Motor neuron (in vitro differentiated cells): ENCODE measurements around the gene PTPRK. TPM values are rescaled to one million over a fixed set of nuclear protein-coding genes. Genes with fewer than 3 reads are reported as not detected.

Source experiments
- ATAC-seq, 8 experiments: fragments of 200-7000 bp; cut with Tn5 transposase; replicated peaks in 6 of 8; 2 replicates each; pipeline ENCODE4 v1.8.0; 2021; ENCODE audit warnings: mild to moderate bottlenecking in 8 of 8, moderate library complexity in 8 of 8
- H3K27ac ChIP-seq, 2 donors: fragments of 250-450 bp; sonication (Bioruptor Pico); 2 replicates each; pipeline ENCODE4 v1.9.0; 2021; ENCODE audit warnings: antibody characterized with exemption in 2 of 2, mild to moderate bottlenecking in 2 of 2, moderate library complexity in 1 of 2
- H3K4me1 ChIP-seq, 2 donors: fragments of 250-450 bp; sonication (Bioruptor Pico); replicated peaks in 1 of 2; 2 replicates each; pipeline ENCODE4 v1.6.1; 2021; ENCODE audit warnings: antibody characterized with exemption in 2 of 2, mild to moderate bottlenecking in 2 of 2, moderate library complexity in 1 of 2
- H3K4me3 ChIP-seq, 5 donors: fragments of 250-450 bp; sonication (Bioruptor Pico); 2 replicates each; pipeline ENCODE4 v1.9.0; 2021; ENCODE audit warnings: antibody characterized with exemption in 5 of 5, mild to moderate bottlenecking in 5 of 5, moderate library complexity in 4 of 5
- WGBS, 10 experiments: fragments of 450-650 bp; shearing (Covaris generic); methylation state at CpG; one replicate each; pipeline ENCODE4 v1.0.0; 2022; 5-methylcytosine and 5-hydroxymethylcytosine counted together
- in situ Hi-C, 9 experiments: fragments of 400-800 bp; cut with MboI; loops; one replicate each; pipeline ENCODE4 v1.15.0; 2021; ENCODE audit warnings: low sequenced_read_pairs in 9 of 9, low pct_unique_long_range_greater_than_20kb in 2 of 9; ENCODE audit not compliant: unreplicated experiment in 9 of 9
- total RNA-seq, 8 experiments: library from RNA; unstranded; fragments of 300-600 nt; gene quantifications; 2 replicates each; pipeline versions ENCODE4 v1.2.3 to v1.2.4, GENCODE V29; 2022

Gene PTPRK
- total RNA-seq, 8 experiments from 2014 or later = 14.4 to 93.9 (median 26.3) TPM

DNA sequence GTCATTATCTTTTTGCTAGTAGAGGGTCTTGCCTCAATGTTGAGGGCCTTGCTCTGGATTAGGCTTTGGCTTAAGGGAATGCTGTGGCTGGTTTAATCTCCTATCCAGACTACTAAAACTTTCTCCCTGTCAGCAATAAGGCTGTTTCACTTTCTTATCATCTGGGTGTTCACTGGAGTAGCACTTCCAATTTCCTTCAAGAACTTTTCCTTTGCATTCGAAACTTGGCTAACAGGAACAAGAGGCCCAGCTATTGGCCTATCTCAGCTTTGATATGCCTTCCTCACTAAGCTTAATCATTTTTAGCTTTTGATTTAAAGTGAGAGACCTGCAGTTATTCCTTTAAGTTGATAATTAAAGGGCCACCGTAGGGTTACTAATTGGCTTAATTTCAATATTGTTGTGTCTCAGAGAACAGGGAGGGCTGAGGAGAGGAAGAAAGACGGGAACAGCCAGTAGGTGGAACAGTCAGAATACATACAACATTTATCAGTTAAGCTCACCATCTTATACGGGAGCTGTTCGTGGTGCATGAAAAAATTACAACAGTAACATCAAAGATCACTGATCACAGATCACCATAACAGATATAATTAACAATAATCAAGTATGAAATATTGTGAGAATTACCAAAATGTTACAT, 186.7 kb downstream of the PTPRK start:
- no peak overlapping the region for H3K4me3 ChIP-seq
- in situ Hi-C loops = loop anchor here in 1 of 9 experiments (25.0 kb wide), 1 partner anchor 179 kb away; the partner anchor contains the start of gene PTPRK
- H3K4me1 ChIP-seq = no peaks in the 10 kb centered on the region
- H3K27ac ChIP-seq = no peak overlapping the region
- 79 to 100% (median 91%) methylated on average over 1 to 5 of the region's 5 CpGs; no CpG with 5 or more reads in 1 of the 10 experiments for WGBS, 10 experiments
- ATAC-seq = no peak

- H3K4me3 ChIP-seq = no peak overlapping the region
- H3K27ac ChIP-seq = no peak overlapping the region
- WGBS, 10 experiments = 40 to 100% (median 96%) methylated on average over 1 to 3 of the region's 3 CpGs; no CpG with 5 or more reads in 3 of the 10 experiments
- peak in 4 of 8 experiments; percentile 11 to 91 (median 80) for ATAC-seq
- in situ Hi-C loops = loop anchor here in 1 of 9 experiments (25.0 kb wide), 1 partner anchor 184 kb away; the partner anchor contains the start of gene PTPRK
- no peaks in the 10 kb centered on the region for H3K4me1 ChIP-seq
These were observed 192.5 kb downstream of the PTPRK start for GRCh38 chr6:128327890-128328289.

DNA sequence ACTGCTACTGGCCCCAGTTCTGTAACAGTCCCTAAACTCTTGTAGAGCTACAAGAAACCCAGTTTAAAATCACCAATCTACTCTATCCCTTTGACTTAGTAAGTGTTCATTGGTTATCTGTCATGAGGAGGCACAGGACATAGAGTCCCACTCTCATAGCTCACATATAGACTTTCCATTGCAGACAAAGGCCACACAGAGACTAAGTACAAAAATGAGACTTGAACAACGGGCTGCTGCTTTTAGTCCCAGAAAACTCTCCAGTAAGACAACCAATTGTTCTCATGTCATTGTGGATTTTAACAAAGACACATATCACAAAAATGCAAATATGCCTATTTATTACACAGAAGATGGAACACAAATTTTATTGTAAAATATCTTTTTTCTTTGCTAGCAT, 197.4 kb downstream of the PTPRK start:
- ATAC-seq = no peak
- WGBS, 10 experiments = 100% methylated on average over 1 of the region's 1 CpG; no CpG with 5 or more reads in 6 of the 10 experiments
- Histone ChIP-seq H3K27ac (no peak overlapping the region), H3K4me3 (no peak overlapping the region), H3K4me1 (no peaks in the 10 kb centered on the region)
- in situ Hi-C loops = no loop called here

DNA sequence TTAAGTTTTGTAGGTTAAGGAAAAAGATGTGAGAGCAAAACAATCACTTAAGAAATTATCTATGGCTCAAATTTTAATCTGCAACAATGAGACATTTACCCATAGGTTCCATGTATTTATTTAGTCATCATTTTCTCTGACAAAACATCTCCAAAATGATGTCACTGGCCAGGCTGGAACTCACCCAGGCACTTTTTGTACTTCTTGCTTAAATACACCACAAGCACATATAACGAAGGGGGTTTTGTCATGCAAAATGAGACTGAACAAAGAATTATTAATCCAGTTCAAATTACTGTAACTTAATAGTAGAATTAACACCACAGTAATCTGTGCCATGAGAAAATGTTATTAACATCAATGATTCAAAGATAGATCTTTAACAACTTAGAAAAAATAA, 200.5 kb downstream of the PTPRK start:
- in situ Hi-C loops = no loop called here
- H3K4me3 ChIP-seq = no peak overlapping the region
- 83 to 100% (median 100%) methylated on average over 1 of the region's 1 CpG; no CpG with 5 or more reads in 2 of the 10 experiments for WGBS, 10 experiments
- no peak overlapping the region for H3K27ac ChIP-seq
- no peak for ATAC-seq
- peaks cover 0 to 6% of the 10 kb centered on the region in 2 donors for H3K4me1 ChIP-seq

DNA sequence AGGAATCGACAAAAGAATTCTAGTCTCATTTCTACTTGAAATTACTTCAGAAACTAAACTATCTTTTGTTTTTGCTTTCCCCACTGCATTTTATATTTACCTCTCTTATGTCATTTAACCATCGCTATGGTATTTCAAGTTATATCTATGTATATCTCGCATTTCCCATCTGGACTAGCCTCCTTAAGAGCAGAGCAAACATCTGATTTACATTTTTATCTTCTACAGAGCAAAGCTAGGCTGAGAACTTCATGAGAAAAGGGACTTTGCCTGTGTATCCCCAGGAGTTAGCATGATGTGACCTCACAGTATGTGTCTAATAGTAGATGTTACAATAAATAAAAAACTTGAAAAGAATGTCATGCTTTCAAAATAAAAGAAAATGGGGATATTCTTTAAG, 201.2 kb downstream of the PTPRK start:
- Histone ChIP-seq H3K4me3 (no peak overlapping the region), H3K4me1 (peaks cover 0 to 6% of the 10 kb centered on the region in 2 donors), H3K27ac (no peak overlapping the region)
- in situ Hi-C loops = no loop called here
- peak in 1 of 8 experiments; percentile 91 for ATAC-seq
- 44 to 96% (median 86%) methylated on average over 2 to 3 of the region's 3 CpGs; no CpG with 5 or more reads in 1 of the 10 experiments for WGBS, 10 experiments

GRCh38 chr6:128316258-128316929, 204.0 kb downstream of the PTPRK start:
- peak in 5 of 8 experiments; percentile 70 to 80 (median 72) for ATAC-seq
- in situ Hi-C loops = no loop called here
- Histone ChIP-seq H3K27ac (no peak overlapping the region), H3K4me1 (peaks cover 0 to 6% of the 10 kb centered on the region in 2 donors), H3K4me3 (no peak overlapping the region)
- WGBS, 10 experiments = 58 to 100% (median 85%) methylated on average over 1 to 8 of the region's 8 CpGs

- in situ Hi-C loops = no loop called here
- Histone ChIP-seq H3K4me1 (peaks cover 0 to 6% of the 10 kb centered on the region in 2 donors), H3K27ac (no peak overlapping the region), H3K4me3 (no peak overlapping the region)
- no peak for ATAC-seq
These were observed 206.2 kb downstream of the PTPRK start for GRCh38 chr6:128314190-128314589.

GRCh38 chr6:128311944-128312570, 208.3 kb downstream of the PTPRK start:
- no peak overlapping the region for H3K4me3 ChIP-seq
- in situ Hi-C loops = no loop called here
- no peak overlapping the region for H3K27ac ChIP-seq
- WGBS, 10 experiments = 86 to 100% (median 100%) methylated on average over 1 to 3 of the region's 3 CpGs; no CpG with 5 or more reads in 1 of the 10 experiments
- H3K4me1 ChIP-seq = peaks cover 0 to 6% of the 10 kb centered on the region in 2 donors
- no peak for ATAC-seq

- WGBS, 10 experiments = 70 to 100% (median 92%) methylated on average over 1 to 2 of the region's 2 CpGs; no CpG with 5 or more reads in 3 of the 10 experiments
- Histone ChIP-seq H3K4me3 (no peak overlapping the region), H3K4me1 (no peaks in the 10 kb centered on the region), H3K27ac (no peak overlapping the region)
- in situ Hi-C loops = no loop called here
- no peak for ATAC-seq
These were observed 209.9 kb downstream of the PTPRK start for GRCh38 chr6:128310451-128310850.

GRCh38 chr6:128307671-128308070, 212.7 kb downstream of the PTPRK start:
- in situ Hi-C loops = no loop called here
- no peaks in the 10 kb centered on the region for H3K4me1 ChIP-seq
- no peak overlapping the region for H3K4me3 ChIP-seq
- no peak overlapping the region for H3K27ac ChIP-seq
- ATAC-seq = no peak

GRCh38 chr6:128305976-128306375, 214.4 kb downstream of the PTPRK start:
- no peak for ATAC-seq
- WGBS, 10 experiments = 71 to 100% (median 100%) methylated on average over 1 to 2 of the region's 2 CpGs; no CpG with 5 or more reads in 1 of the 10 experiments
- Histone ChIP-seq H3K27ac (no peak overlapping the region), H3K4me1 (no peaks in the 10 kb centered on the region), H3K4me3 (no peak overlapping the region)
- in situ Hi-C loops = no loop called here

DNA sequence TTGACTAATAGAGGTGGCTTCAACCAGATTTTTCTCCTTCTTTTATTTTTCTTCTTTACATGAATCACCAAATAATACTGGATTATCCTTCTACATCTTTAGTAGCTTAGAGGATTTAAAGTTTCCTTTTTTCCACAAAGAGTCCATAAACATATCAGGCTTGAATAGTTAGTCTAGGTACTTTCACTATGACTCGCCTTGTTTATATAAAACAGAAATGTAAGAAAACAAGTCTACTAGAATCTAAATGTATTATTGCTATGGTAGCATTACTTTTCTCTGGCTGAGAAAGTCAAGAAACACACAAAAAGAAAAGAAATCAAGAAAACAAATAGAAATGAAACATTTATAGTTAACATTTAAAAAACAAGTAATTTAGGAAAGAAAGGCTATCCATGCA, 215.2 kb downstream of the PTPRK start:
- Histone ChIP-seq H3K4me1 (no peaks in the 10 kb centered on the region), H3K4me3 (no peak overlapping the region), H3K27ac (no peak overlapping the region)
- 79 to 100% (median 95%) methylated on average over 1 of the region's 1 CpG; no CpG with 5 or more reads in 1 of the 10 experiments for whole genome bisulfite sequencing, 10 experiments
- in situ Hi-C loops = no loop called here
- ATAC-seq = no peak

DNA sequence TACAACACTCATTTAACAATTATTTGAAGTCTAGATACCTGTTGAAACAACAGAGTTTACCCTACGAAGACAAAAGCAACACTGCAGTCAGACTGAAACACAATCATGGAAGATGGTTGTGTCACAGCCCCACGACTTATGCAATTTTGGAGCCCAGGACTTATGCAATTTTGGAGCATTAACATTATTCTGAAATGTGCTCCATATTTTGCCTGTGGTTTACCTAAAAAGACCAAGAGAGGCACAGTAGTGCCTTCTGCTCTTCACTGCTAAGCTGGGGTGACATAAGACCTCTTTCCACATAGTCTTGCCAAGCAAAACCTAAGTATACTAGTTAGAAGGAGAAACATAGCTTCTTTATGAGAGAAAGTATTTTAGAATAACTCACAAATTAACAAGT, 216.5 kb downstream of the PTPRK start:
- in situ Hi-C loops = no loop called here
- WGBS, 10 experiments = 44 to 100% (median 78%) methylated on average over 1 to 2 of the region's 2 CpGs; no CpG with 5 or more reads in 2 of the 10 experiments

More for the DNA sequence above, 216.5 kb downstream of the PTPRK start:
- Histone ChIP-seq H3K4me3 (no peak overlapping the region), H3K4me1 (no peaks in the 10 kb centered on the region), H3K27ac (no peak overlapping the region)
- peak in 2 of 8 experiments; percentile 27 to 52 for ATAC-seq
